Suprapubic skin (tissue), 4 donors: ENCODE measurements around the gene ACTL10. TPM values are rescaled to one million over a fixed set of nuclear protein-coding genes. Genes with fewer than 3 reads are reported as not detected.

Experiments used
- DNase-seq, 2 donors: peaks; one replicate each; pipeline ENCODE4 v3.0.0-alpha.2; 2019; ENCODE audit warnings: low spot score in 2 of 2
- H3K27ac ChIP-seq: fragments of 200-600 bp; sonication (generic); one replicate; pipeline ENCODE4 v1.5.1; 2019
- H3K27me3 ChIP-seq: fragments of 200-600 bp; sonication (generic); one replicate; pipeline ENCODE4 v1.5.1; 2019
- H3K36me3 ChIP-seq: fragments of 200-600 bp; sonication (generic); one replicate; pipeline ENCODE4 v1.5.1; 2019
- H3K4me1 ChIP-seq: fragments of 200-600 bp; sonication (generic); one replicate; pipeline ENCODE4 v1.5.1; 2019
- H3K4me3 ChIP-seq: fragments of 200-600 bp; sonication (generic); one replicate; pipeline ENCODE4 v1.5.1; 2019; ENCODE audit warnings: mild to moderate bottlenecking
- H3K9me3 ChIP-seq: fragments of 200-600 bp; sonication (generic); one replicate; pipeline ENCODE4 v1.5.1; 2019
- EP300 ChIP-seq: sonication (generic); formaldehyde crosslinking; IDR thresholded peaks from one replicate; pipeline ENCODE4 v1.6.1; 2017; ENCODE audit warnings: antibody characterized with exemption
- POLR2A ChIP-seq, 2 donors: fragments of 450-650 bp; IDR thresholded peaks; one replicate each; pipeline ENCODE4 v1.6.1; 2017; ENCODE audit warnings: antibody characterized with exemption in 2 of 2, mild to moderate bottlenecking in 2 of 2, moderate library complexity in 2 of 2
- POLR2AphosphoS5 ChIP-seq, 3 donors: sonication (generic); formaldehyde crosslinking; IDR thresholded peaks; one replicate each; pipeline ENCODE4 v1.6.1; 2017; ENCODE audit warnings: antibody characterized with exemption in 3 of 3
- WGBS: methylation state at CpG from one replicate; pipeline ENCODE4 v1.1.5; 2018; 5-methylcytosine and 5-hydroxymethylcytosine counted together
- total RNA-seq, 4 donors: library from RNA; depleted of rRNA; stranded (reverse); fragments of >200 nt; gene quantifications; one replicate each; pipeline ENCODE4 v1.1.0, GENCODE V29; 2016
- TF ChIP-seq, protein P1 (sequence below), 2 donors: fragments of 200-600 bp in 1 of 2; fragments of 450-650 bp in 1 of 2; sonication (generic) in 1 of 2; IDR thresholded peaks; one replicate each; pipeline ENCODE4 v1.5.1; 2016 to 2019; ENCODE audit warnings: antibody characterized with exemption in 2 of 2, mild to moderate bottlenecking in 1 of 2, moderate library complexity in 1 of 2

The ACTL10 gene
- total RNA-seq, 4 donors from 2014 or later = 1.3 to 4.9 (median 3.0) TPM

DNA sequence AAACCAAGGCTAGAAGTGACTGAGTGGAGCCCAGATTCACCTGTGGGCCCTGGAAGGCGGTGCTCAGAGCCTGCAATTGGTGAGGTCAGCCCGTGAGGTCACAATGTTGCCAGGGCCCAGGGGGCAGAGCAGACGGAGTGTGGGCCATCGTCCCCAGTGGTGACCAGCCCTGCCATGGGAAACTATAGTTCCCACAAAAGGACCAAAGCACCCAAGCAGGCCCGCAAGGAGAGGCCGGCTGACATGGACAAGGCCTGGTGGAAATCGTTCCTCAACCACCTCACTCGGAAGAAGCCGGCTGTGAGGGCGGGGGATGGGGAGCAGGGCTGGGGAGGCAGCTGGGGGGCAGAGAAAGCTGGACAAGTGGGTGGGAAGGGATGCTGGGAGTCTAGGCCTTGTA lies 4.6 kb upstream of the ACTL10 start, which contains the start of gene C20orf144:
Gene C20orf144 (plus strand): TSS at position 156 of the 400 bp plus-strand sequence. CDS start 19 bp downstream, at position 175.
- 90% methylated on average over 8 of the region's 10 CpGs for WGBS
- no peak within 1 kb of the TSS for H3K27ac ChIP-seq
- peaks cover 31% of the 10 kb centered on the region for H3K4me1 ChIP-seq
- peaks cover 27% of the 10 kb centered on the region for H3K36me3 ChIP-seq
- no peaks in the 10 kb centered on the region for H3K9me3 ChIP-seq
- TF ChIP-seq POLR2A (IDR thresholded peaks at IDR 0.05) (no peak), EP300 (no peak), POLR2AphosphoS5 (IDR thresholded peaks at IDR 0.05) (no peak)
- TF ChIP-seq, protein P1, sequence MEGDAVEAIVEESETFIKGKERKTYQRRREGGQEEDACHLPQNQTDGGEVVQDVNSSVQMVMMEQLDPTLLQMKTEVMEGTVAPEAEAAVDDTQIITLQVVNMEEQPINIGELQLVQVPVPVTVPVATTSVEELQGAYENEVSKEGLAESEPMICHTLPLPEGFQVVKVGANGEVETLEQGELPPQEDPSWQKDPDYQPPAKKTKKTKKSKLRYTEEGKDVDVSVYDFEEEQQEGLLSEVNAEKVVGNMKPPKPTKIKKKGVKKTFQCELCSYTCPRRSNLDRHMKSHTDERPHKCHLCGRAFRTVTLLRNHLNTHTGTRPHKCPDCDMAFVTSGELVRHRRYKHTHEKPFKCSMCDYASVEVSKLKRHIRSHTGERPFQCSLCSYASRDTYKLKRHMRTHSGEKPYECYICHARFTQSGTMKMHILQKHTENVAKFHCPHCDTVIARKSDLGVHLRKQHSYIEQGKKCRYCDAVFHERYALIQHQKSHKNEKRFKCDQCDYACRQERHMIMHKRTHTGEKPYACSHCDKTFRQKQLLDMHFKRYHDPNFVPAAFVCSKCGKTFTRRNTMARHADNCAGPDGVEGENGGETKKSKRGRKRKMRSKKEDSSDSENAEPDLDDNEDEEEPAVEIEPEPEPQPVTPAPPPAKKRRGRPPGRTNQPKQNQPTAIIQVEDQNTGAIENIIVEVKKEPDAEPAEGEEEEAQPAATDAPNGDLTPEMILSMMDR (IDR thresholded peaks at IDR 0.05) = no peak
- DNase-seq = no peak
- no peaks in the 10 kb centered on the region for H3K27me3 ChIP-seq
- H3K4me3 ChIP-seq = peak within 1 kb of the TSS; percentile 58

DNA sequence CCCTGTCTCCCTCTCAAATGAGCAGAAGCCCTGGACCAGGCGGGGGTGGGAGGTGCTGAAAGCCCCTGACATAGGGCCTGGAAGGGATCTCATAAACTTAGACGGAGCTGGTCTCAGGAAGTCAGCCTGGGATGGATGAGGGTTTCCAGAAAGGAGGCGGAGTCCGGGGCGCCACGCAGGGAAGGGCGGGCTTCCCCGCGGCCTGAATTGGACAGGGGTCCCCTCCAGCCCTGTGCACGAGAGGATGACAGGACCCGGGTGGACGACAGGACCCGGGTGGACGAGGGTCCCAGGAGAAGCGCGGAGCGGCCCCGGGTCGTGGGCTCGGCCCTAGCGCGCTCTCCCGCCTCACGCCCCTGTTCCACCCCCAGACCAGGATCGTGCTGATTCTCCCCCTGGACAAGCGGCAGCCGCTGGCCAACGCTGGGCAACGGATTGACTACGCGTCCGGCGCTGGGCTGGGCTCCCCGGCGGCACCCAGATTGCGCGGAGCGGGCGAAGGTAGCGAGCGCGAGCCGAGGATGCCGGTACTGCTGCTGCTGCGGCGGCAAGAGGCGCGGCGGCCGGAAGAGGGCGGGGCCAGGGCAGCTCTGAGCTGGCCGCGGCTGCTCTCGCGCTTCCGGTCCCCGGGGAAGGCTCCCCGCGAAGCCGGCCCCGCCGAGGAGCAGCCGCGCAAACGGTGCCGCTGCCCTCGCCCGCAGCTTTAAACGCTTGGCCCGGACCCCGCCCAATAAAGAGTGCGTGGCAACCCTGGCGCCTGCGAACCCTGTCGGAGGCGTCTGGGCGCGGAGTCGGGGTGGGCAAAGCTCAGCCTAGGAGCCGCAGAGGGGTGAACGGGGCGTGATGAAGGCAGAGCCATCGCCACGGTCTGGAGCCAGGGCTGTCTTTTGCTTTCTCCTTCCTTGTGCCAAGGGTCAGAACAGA lies 3.3 kb upstream of the ACTL10 start:
- Histone ChIP-seq H3K4me1 (peaks cover 43% of the 10 kb centered on the region), H3K27ac (peak overlapping the region; percentile 74), H3K36me3 (peaks cover 16% of the 10 kb centered on the region), H3K4me3 (peak overlapping the region; percentile 58), H3K27me3 (no peaks in the 10 kb centered on the region), H3K9me3 (no peaks in the 10 kb centered on the region)
- no peak for DNase-seq
- WGBS = under 1% methylated on average over 36 of the region's 84 CpGs
- TF ChIP-seq POLR2A (IDR thresholded peaks at IDR 0.05) (peak in 1 of 2 donors; percentile 39), EP300 (no peak)

DNA sequence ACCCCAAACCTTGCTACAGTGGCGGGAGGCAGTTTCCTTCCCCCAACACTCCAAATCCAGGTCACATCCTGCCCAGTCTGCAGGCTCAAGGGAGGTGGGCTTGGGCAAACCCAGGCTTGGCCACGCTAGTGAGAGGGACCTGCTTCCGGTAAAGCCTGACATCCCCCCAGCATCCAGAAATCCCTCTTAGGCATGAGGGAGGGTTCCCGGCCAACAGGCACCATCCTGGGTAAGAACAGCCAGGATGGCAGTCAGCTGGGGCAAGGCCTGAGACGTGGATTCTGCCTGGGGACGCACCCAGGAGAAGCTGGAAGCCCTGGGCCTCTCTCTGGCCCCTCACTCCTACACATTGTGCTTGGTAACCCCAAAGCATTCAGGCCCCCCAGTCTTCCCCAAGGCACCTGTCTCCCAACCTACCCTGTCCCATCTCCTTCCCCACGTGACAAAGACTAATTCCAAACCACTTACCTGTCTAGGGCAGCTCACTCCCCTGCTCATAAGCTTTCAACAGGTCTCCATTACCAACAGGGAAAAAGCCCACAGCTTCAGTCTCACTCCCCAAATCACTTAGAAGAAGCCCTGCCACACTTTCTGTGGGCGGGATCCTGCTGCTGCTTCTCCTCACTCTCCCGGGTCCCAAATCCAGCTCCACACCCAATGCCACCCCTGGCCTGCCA lies 2.5 kb upstream of the ACTL10 start:
- DNase-seq = no peak
- H3K9me3 ChIP-seq = no peaks in the 10 kb centered on the region
- H3K27ac ChIP-seq = peak overlapping the region; percentile 74
- peak overlapping the region; percentile 58 for H3K4me3 ChIP-seq
- WGBS = 48% methylated on average over 5 of the region's 9 CpGs
- H3K27me3 ChIP-seq = no peaks in the 10 kb centered on the region
- TF ChIP-seq POLR2AphosphoS5 (IDR thresholded peaks at IDR 0.05) = no peak
- TF ChIP-seq EP300 = no peak
- TF ChIP-seq, protein P1 (IDR thresholded peaks at IDR 0.05) = no peak
- TF ChIP-seq POLR2A (IDR thresholded peaks at IDR 0.05) = no peak
- peaks cover 50% of the 10 kb centered on the region for H3K4me1 ChIP-seq
- H3K36me3 ChIP-seq = peaks cover 10% of the 10 kb centered on the region

DNA sequence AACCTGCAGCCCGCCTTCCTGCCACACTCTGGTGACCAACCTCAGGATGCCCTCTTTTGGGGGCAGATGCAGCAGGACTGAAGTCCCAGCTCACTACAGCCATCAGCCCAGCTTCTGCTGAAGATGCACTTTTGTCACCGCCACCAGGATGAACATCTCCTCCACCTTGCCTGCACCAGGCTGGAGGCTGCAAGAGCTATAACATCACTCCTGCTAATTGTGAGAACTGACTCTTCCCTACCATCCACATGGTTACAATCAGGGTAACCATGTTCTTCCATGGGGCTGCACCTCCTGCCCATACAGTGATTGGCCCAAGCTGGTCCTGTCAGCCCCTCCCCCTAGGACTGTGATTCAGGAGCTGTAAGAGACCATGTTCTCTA lies 2.0 kb upstream of the ACTL10 start:
- Histone ChIP-seq H3K27ac (no peak overlapping the region), H3K4me3 (no peak overlapping the region), H3K27me3 (no peaks in the 10 kb centered on the region), H3K36me3 (peaks cover 5% of the 10 kb centered on the region), H3K4me1 (peaks cover 52% of the 10 kb centered on the region), H3K9me3 (no peaks in the 10 kb centered on the region)
- no peak for DNase-seq
- TF ChIP-seq, protein P1 (IDR thresholded peaks at IDR 0.05) = no peak
- TF ChIP-seq EP300 = no peak
- no peak for TF ChIP-seq POLR2AphosphoS5 (IDR thresholded peaks at IDR 0.05)
- TF ChIP-seq POLR2A (IDR thresholded peaks at IDR 0.05) = no peak
- 96% methylated on average over 2 of the region's 2 CpGs for WGBS

DNA sequence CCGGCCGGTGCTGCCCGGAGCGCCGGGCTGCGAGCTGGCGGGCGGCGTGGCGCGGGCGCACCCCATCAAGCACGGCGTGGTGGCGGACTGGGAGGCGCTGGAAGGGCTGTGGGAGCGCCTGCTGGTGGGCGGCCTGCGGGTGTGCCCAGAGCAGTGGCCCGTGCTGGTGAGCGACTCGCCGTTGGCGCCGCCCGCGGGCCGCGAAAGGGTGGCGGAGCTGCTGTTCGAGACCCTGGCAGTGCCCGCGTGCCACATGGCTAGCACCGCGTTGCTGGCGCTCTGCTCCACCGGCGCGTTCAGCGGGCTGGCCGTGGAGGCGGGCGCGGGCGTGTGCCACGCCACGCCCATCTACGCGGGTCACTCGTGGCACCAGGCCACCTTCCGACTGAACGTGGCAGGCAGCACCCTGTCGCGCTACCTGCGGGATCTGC lies 517 bp downstream of the ACTL10 start:
- Histone ChIP-seq H3K27me3 (no peaks in the 10 kb centered on the region), H3K9me3 (no peaks in the 10 kb centered on the region), H3K4me1 (peaks cover 55% of the 10 kb centered on the region), H3K27ac (peak overlapping the region; percentile 71), H3K36me3 (peaks cover 4% of the 10 kb centered on the region), H3K4me3 (peak overlapping the region; percentile 56)
- WGBS = 0% methylated on average over 19 of the region's 55 CpGs
- no peak for DNase-seq
- TF ChIP-seq POLR2A (IDR thresholded peaks at IDR 0.05) = no peak
- TF ChIP-seq, protein P1 (IDR thresholded peaks at IDR 0.05) = no peak
- TF ChIP-seq EP300 = no peak
- no peak for TF ChIP-seq POLR2AphosphoS5 (IDR thresholded peaks at IDR 0.05)
